Smooth muscle cell (in vitro differentiated cells): ENCODE data around the gene DGKZ. TPM values are rescaled to one million over a fixed set of nuclear protein-coding genes. Genes with fewer than 3 reads are reported as not detected.

Experiments
- DNase-seq: peaks from one replicate; lab custom pipeline; 2025; ENCODE audit not compliant: unreplicated experiment; lab: John Stamatoyannopoulos, UW
- H2AFZ ChIP-seq: fragments of 200-600 bp; sonication (generic); 2 replicates; pipeline ENCODE4 v1.6.0; 2016; ENCODE audit warnings: antibody characterized with exemption, low read depth, mild to moderate bottlenecking
- H3F3A ChIP-seq: fragments of 200-600 bp; sonication (generic); 2 replicates; pipeline ENCODE4 v1.6.0; 2017; ENCODE audit warnings: antibody characterized with exemption, low read depth
- H3K27ac ChIP-seq: fragments of 200-600 bp; sonication (generic); 2 replicates; pipeline ENCODE4 v1.5.1; 2016; ENCODE audit warnings: low read depth, mild to moderate bottlenecking
- H3K27me3 ChIP-seq: fragments of 200-600 bp; sonication (generic); 2 replicates; pipeline ENCODE4 v1.6.1; 2016; ENCODE audit warnings: low read depth, mild to moderate bottlenecking
- H3K36me3 ChIP-seq: fragments of 200-600 bp; sonication (generic); 2 replicates; pipeline ENCODE4 v1.5.1; 2016; ENCODE audit warnings: low read depth
- H3K4me1 ChIP-seq: fragments of 200-600 bp; sonication (generic); 2 replicates; pipeline ENCODE4 v1.5.1; 2016; ENCODE audit warnings: low read depth
- H3K4me2 ChIP-seq: fragments of 200-600 bp; sonication (generic); 2 replicates; pipeline ENCODE4 v1.6.0; 2016; ENCODE audit warnings: mild to moderate bottlenecking
- H3K4me3 ChIP-seq: fragments of 200-600 bp; sonication (generic); 2 replicates; pipeline ENCODE4 v1.5.1; 2016; ENCODE audit warnings: mild to moderate bottlenecking
- H3K79me2 ChIP-seq: fragments of 200-600 bp; sonication (generic); 2 replicates; pipeline ENCODE4 v1.6.0; 2016; ENCODE audit warnings: low read depth, mild to moderate bottlenecking
- H3K9ac ChIP-seq: fragments of 200-600 bp; sonication (generic); 2 replicates; pipeline ENCODE4 v1.6.0; 2016; ENCODE audit warnings: low read depth
- H3K9me3 ChIP-seq: fragments of 200-600 bp; sonication (generic); replicated peaks from 2 replicates; pipeline ENCODE4 v1.5.1; 2016; ENCODE audit warnings: low read depth
- H4K20me1 ChIP-seq: fragments of 200-600 bp; sonication (generic); 2 replicates; pipeline ENCODE4 v1.6.0; 2016; ENCODE audit warnings: low read depth
- CTCF ChIP-seq: fragments of 200-600 bp; sonication (generic); IDR thresholded peaks from 2 replicates; pipeline ENCODE4 v1.5.1; 2017; ENCODE audit warnings: borderline replicate concordance, mild to moderate bottlenecking, antibody characterized with exemption; ENCODE audit not compliant: insufficient read depth, poor library complexity, severe bottlenecking
- WGBS: methylation state at CpG from one replicate; pipeline ENCODE4 v1.1.7; 2016; ENCODE audit warnings: low lambda C conversion rate; 5-methylcytosine and 5-hydroxymethylcytosine counted together
- polyA plus RNA-seq: library from polyadenylated mRNA; unstranded; fragments of >200 nt; fragmentation: Nextera tagmentation; extraction: Ambion mirVana; gene quantifications from 2 replicates; pipeline ENCODE4 v1.2.1, GENCODE V29; 2016
- total RNA-seq: library from RNA; depleted of rRNA; stranded (reverse); fragments of >200 nt; gene quantifications from 2 replicates; pipeline ENCODE4 v1.2.3, GENCODE V29; 2014

Gene DGKZ
- total and polyA plus RNA-seq, 2 experiments from 2014 or later: 30.7 to 42.1 TPM

- H3K4me1 ChIP-seq: peaks cover 9% of the 10 kb centered on the region
- H2AFZ ChIP-seq: no peak overlapping the region
- H3K4me2 ChIP-seq: no peak overlapping the region
- 80% methylated on average over 5 of the region's 5 CpGs for WGBS
- H3K4me3 ChIP-seq: no peak overlapping the region
- H3K9me3 ChIP-seq: no peaks in the 10 kb centered on the region
- peaks cover 70% of the 10 kb centered on the region for H4K20me1 ChIP-seq
- H3K27me3 ChIP-seq: no peaks in the 10 kb centered on the region
- H3F3A ChIP-seq: no peaks in the 10 kb centered on the region
- DNase-seq: no peak
- H3K79me2 ChIP-seq: peaks cover 75% of the 10 kb centered on the region
- TF ChIP-seq CTCF: no peak
- H3K27ac ChIP-seq: no peak overlapping the region
- H3K9ac ChIP-seq: no peak overlapping the region
- no peaks in the 10 kb centered on the region for H3K36me3 ChIP-seq
Observed at GRCh38 chr11:46351606-46352005, 4.3 kb downstream of the DGKZ start.

- Histone ChIP-seq H3K36me3 (no peaks in the 10 kb centered on the region), H4K20me1 (peaks cover 75% of the 10 kb centered on the region), H3K9me3 (no peaks in the 10 kb centered on the region), H3K9ac (no peak overlapping the region), H3K79me2 (peaks cover 78% of the 10 kb centered on the region), H3F3A (no peaks in the 10 kb centered on the region), H3K27ac (no peak overlapping the region), H2AFZ (no peak overlapping the region), H3K27me3 (no peaks in the 10 kb centered on the region), H3K4me3 (no peak overlapping the region), H3K4me2 (no peak overlapping the region), H3K4me1 (peaks cover 12% of the 10 kb centered on the region)
- DNase-seq: no peak
- peak; percentile 79 for TF ChIP-seq CTCF
- WGBS: 58% methylated on average over 33 of the region's 33 CpGs
Observed at GRCh38 chr11:46352063-46352841, 5.0 kb downstream of the DGKZ start.

- no peaks in the 10 kb centered on the region for H3K36me3 ChIP-seq
- H3K9ac ChIP-seq: no peak overlapping the region
- peaks cover 79% of the 10 kb centered on the region for H4K20me1 ChIP-seq
- DNase-seq: no peak
- H3K9me3 ChIP-seq: no peaks in the 10 kb centered on the region
- H3K4me1 ChIP-seq: peaks cover 5% of the 10 kb centered on the region
- no peak overlapping the region for H3K27ac ChIP-seq
- H3K27me3 ChIP-seq: no peaks in the 10 kb centered on the region
- no peak overlapping the region for H3K4me2 ChIP-seq
- no peaks in the 10 kb centered on the region for H3F3A ChIP-seq
- 22% methylated on average over 8 of the region's 9 CpGs for WGBS
- H3K4me3 ChIP-seq: no peak overlapping the region
- H3K79me2 ChIP-seq: peaks cover 81% of the 10 kb centered on the region
- TF ChIP-seq CTCF: no peak
- H2AFZ ChIP-seq: no peak overlapping the region
Observed at GRCh38 chr11:46353698-46354097, 6.4 kb downstream of the DGKZ start.
